Bone marrow (tissue), 2 donors: Measurements from ENCODE around the gene FCHO1.

ENCODE experiments used
- DNase-seq, 2 donors: peaks; one replicate each; lab custom pipeline; 2025; lab: John Stamatoyannopoulos, UW

FCHO1 gene

DNA sequence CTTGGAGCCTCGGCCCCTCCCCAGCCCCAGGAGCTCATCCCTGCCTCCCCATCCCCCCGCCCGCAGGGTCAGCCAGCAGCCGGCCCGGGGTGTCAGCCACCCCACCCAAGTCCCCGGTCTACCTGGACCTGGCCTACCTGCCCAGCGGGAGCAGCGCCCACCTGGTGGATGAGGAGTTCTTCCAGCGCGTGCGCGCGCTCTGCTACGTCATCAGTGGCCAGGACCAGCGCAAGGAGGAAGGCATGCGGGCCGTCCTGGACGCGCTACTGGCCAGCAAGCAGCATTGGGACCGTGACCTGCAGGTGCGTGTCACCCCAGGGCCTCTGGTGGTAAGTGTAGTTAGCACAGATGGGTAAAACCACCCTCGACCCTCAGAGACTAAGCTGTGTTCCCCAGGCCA, 18.1 kb upstream of the FCHO1 start:
- DNase-seq = no peak

GRCh38 chr19:17734146-17734545, 17.1 kb upstream of the FCHO1 start:
- DNase-seq = no peak

- no peak for DNase-seq
Observed at GRCh38 chr19:17735410-17735809, 15.9 kb upstream of the FCHO1 start.

DNA sequence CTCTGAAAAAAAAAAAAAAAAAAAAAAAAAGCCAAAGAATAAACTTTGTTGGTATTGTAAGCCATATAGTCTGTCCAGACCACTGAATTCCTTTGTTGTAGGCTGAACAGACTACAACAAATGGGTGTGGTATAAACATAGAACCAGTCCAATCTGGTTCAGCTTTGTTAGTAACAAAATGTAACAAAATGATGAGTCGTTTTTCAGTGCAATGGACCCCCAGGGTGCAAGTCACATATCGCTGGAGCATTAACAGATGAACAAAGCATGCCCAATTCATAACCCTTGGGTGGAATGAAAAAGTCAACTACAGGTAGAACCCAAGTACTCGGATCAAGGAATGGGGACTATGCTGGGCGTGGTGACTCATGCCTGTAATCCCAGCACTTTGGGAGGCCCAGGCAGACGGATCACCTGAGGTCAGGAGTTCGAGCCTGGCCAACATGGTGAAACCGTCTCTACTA, 13.6 kb upstream of the FCHO1 start:
- DNase-seq = no peak

DNA sequence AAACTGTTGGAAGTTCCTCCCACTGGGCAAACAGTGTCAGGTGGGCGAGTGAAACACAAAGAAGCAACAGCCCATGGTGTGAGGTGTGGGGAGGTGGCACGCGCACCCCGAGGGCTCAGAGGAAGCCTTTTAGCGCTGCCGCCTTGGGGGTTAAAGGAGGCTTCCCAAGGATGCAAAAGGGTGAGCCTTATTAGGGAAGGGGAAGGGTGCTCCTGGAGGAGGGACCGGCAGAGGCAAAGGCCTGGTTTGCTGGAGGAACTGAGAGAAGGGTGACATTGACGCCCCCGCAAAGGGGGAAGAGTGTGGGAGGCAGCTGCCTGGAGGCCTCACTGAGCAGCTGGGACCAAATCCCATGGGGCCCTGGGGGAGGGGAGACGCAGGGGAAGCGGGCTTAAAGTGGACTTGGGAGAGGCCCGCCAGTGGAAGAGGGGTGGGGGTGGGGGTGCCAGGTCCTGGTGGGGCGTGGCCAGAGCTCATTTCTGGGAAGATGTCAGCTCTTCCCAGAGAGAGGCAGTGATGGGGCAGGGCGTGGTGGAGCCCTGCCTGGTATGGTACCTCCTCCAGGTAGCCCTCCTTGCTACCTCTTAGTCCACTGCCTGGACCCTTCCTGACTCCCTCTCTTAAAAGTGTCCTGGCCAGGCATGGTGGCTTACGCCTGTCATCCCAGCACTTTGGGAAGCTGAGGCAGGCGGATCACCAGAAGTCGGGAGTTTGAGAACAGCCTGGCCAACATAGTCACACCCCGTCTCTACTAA, 12.0 kb upstream of the FCHO1 start:
- DNase-seq = no peak

DNA sequence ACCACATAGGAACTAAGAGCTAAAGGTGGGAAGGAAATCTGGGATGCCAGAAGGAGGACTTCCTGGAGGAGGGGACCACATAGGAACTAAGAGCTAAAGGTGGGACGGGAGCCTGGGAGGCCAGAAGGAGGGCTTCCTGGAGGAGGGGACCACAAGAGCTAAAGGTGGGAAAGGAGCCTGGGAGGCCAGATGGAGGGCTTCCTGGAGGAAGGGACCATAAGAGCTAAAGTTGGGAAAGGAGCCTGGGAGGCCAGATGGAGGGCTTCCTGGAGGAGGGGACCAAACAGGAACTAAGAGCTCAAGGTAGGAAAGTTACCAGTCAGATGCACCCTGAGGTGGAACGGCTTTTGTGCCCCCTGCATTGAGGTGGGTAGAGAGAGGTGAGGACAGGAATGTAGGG, 9.8 kb upstream of the FCHO1 start:
- DNase-seq = no peak

- peak in 1 of 2 donors; percentile 31 for DNase-seq
Observed at GRCh38 chr19:17743874-17744580, 7.2 kb upstream of the FCHO1 start.

GRCh38 chr19:17747205-17748098, 3.8 kb upstream of the FCHO1 start:
- DNase-seq = peak; percentile 68 to 90

DNA sequence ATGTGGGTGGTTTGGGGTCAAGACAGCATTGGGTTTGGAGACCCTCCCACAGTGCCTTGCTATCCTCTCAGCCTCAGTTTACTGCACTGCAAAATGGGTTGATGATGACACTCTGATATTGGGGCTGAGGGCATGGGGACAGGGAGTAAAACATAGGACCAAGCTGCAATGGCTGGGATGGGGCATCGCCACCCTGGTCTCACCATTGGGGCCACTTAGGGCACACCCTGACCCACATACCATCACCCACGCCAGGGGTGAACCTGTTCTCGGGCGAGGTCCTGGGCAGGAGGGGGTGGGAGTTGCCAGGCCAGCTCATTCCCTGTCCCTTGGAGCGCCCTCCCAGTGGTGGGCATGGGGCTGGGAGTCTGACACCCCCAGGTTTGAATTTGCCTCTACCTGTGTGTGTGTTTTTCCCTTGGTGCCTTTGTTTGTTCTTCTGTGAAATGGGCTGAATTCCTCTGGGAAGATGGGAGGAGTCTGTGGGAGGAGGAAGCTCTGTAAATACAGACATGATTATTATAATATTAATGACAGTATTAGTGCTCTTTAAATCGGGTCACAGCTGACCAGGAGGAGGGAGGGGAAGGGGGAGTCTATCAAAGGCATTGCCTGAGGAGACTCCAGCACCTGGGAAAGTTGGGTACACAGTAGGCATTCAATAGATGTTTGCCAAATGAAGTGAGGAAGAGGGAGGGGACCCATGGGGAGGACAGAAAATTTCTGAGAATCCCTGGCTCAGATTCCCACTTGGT, 2.2 kb upstream of the FCHO1 start:
- no peak for DNase-seq

GRCh38 chr19:17749912-17750317, 1.4 kb upstream of the FCHO1 start:
- DNase-seq = no peak

GRCh38 chr19:17751912-17752273, 616 bp downstream of the FCHO1 start:
- no peak for DNase-seq

- no peak for DNase-seq
Observed at GRCh38 chr19:17752865-17753639, 1.8 kb downstream of the FCHO1 start.

DNA sequence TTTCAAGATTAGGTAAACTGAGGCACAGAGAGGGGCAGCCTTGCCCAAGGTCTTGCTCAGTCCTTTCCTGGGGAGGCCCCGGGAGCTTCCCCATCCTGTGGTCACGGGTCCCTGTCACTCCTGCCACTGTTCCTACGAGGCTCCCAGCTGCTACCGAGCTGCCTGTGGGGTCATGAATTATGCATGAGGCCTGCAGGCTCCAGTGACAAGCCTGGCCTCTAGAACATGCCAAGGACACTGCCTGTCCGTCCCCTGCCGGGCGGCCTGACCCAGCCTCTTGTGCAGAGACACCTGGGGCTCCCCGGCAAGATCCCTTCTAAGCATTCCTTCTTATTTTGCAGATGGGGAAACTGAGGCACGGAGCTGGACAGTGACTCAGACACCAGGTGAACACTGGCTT, 2.7 kb downstream of the FCHO1 start:
- DNase-seq = no peak

DNA sequence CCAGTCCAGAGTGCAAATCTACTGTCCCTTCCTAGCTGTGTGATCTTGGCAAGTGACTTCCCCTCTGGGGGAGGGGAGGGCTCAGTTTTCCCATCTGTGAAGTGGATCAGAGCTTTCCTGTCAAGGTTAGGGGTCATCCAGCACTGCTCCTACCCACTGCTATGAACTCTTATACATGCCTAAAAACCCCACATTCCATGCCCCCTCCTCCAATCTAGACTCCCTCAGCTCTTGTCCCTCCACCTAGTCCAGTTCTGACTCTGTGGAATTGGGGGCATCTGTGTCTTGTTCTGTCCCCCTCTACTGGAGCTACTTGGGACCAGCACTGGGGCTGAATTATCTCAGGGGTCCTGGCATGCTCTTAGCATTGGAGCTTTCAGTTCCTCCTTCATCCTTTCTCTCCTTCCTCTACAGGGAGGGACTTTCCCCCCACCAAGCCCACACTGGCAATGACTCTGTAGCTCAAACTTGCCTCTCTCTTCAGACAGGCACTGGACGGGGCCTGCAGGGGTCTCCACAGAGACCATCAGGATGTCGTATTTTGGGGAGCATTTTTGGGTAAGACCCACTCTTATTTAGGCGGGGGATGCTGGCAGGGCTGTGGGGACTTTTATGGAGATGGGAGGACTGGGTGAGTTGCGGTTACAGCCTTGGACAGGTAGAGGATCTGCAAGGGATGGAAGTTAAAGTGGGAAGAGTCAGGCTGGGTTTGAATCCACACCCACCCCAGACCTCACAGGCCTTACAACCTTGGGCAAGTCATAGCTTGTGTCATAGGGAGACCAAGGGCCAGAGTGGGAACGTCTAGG, 3.6 kb downstream of the FCHO1 start:
- DNase-seq = no peak

- DNase-seq = no peak
Observed at GRCh38 chr19:17755443-17755890, 4.2 kb downstream of the FCHO1 start.

- DNase-seq = no peak
Observed at GRCh38 chr19:17755977-17756670, 4.8 kb downstream of the FCHO1 start.

- no peak for DNase-seq
Observed at GRCh38 chr19:17757125-17757524, 5.8 kb downstream of the FCHO1 start.

GRCh38 chr19:17758515-17758914, 7.2 kb downstream of the FCHO1 start:
- no peak for DNase-seq

GRCh38 chr19:17761148-17761547, 9.9 kb downstream of the FCHO1 start:
- no peak for DNase-seq
